K562 (cell line): ENCODE measurements around the gene PHF12. TPM values are rescaled to one million over a fixed set of nuclear protein-coding genes. Genes with fewer than 3 reads are reported as not detected.

Experiments
- BHLHE40 ChIP-seq: IDR thresholded peaks from 2 replicates; pipeline ENCODE4 v1.6.1; 2011; ENCODE audit warnings: low read length, improper control_type of control experiment
- BRCA1 ChIP-seq, 2 experiments: fragments of 450-650 bp in 1 of 2; sonication (generic) in 1 of 2; formaldehyde crosslinking in 1 of 2; IDR thresholded peaks; 2 replicates each; pipeline versions ENCODE4 v1.5.0 to v1.6.1; 2017 to 2020; ENCODE audit warnings: mild to moderate bottlenecking in 1 of 2, missing genetic modification reagents in 1 of 2
- CBX8 ChIP-seq: fragments of 200-600 bp; sonication (generic); IDR thresholded peaks from 2 replicates; pipeline ENCODE4 v1.6.1; 2012; ENCODE audit warnings: borderline replicate concordance, mixed run types, low read depth, mild to moderate bottlenecking, moderate library complexity, mixed read lengths, low read length, control low read depth, inconsistent platforms; ENCODE audit not compliant: poor library complexity, severe bottlenecking; ENCODE audit errors: extremely low read depth
- ERF ChIP-seq: fragments of 450-650 bp; formaldehyde crosslinking; IDR thresholded peaks from 2 replicates; pipeline ENCODE4 v1.4.0; 2020; ENCODE audit warnings: mild to moderate bottlenecking, mixed read lengths
- ESRRA ChIP-seq: fragments of 450-650 bp; IDR thresholded peaks from 2 replicates; pipeline ENCODE4 v1.6.1; 2014; ENCODE audit warnings: low read depth, mild to moderate bottlenecking, moderate library complexity, borderline replicate concordance
- ILK ChIP-seq: fragments of 450-650 bp; IDR thresholded peaks from 2 replicates; pipeline ENCODE4 v1.6.1; 2016; ENCODE audit warnings: missing genetic modification characterization, low read depth, mild to moderate bottlenecking, missing compliant biosample characterization, moderate library complexity, borderline replicate concordance
- NCOA2 ChIP-seq, 2 experiments: fragments of 450-650 bp; IDR thresholded peaks; 2 replicates each; pipeline ENCODE4 v1.6.1; 2018; ENCODE audit warnings: mild to moderate bottlenecking in 2 of 2, moderate library complexity in 1 of 2; ENCODE audit not compliant: partially characterized antibody in 2 of 2
- POLR2AphosphoS2 ChIP-seq: IDR thresholded peaks from 2 replicates; pipeline ENCODE4 v1.6.1; 2012; ENCODE audit warnings: low read length, improper control_type of control experiment
- RHOXF2B ChIP-seq: fragments of 250-450 bp; sonication (Bioruptor Pico); conservative IDR thresholded peaks from 2 replicates; pipeline ENCODE4 v1.5.1; 2021
- SNIP1 ChIP-seq: fragments of 450-650 bp; IDR thresholded peaks from 2 replicates; pipeline ENCODE4 v1.7.1; 2017; ENCODE audit warnings: low read depth, mild to moderate bottlenecking
- SRSF7 ChIP-seq: fragments of 200-400 bp; formaldehyde crosslinking; optimal IDR thresholded peaks from 2 replicates; pipeline ENCODE3; 2017; ENCODE audit warnings: mild to moderate bottlenecking, low read depth, low read length
- ZNF445 ChIP-seq: fragments of 250-450 bp; sonication (Bioruptor Pico); IDR thresholded peaks from 2 replicates; pipeline ENCODE4 v1.4.0; 2020; ENCODE audit warnings: low read depth, mild to moderate bottlenecking, moderate library complexity
- polyA plus RNA-seq, 8 experiments: library from polyadenylated mRNA; depleted of rRNA in 4 of 8; stranded (reverse) in 5 of 8; unstranded in 3 of 8; fragments of >200 nt; fragmentation: Nextera tagmentation in 2 of 8; fragmentation: Illumina TruSeq in 1 of 8; extraction: Ambion mirVana in 2 of 8; extraction: Trizol in 1 of 8; gene quantifications; 2 replicates each; pipeline versions ENCODE4 v1.2.1 to v1.2.3, GENCODE V29; 2011 to 2014; ENCODE audit warnings: inconsistent platforms in 1 of 8, missing spikeins in 1 of 8
- total RNA-seq, 7 experiments: library from RNA; depleted of rRNA in 6 of 7; stranded (reverse); fragments of >200 nt in 6 of 7; fragmentation: Illumina TruSeq in 2 of 7; extraction: Trizol in 2 of 7; gene quantifications; 2 replicates each; pipeline versions ENCODE4 v1.2.1 to v1.2.3, GENCODE V29; 2011 to 2021; ENCODE audit warnings: low replicate concordance in 1 of 7
- TF ChIP-seq, protein P1 (sequence below): fragments of 250-450 bp; sonication (Bioruptor Pico); IDR thresholded peaks from 2 replicates; pipeline ENCODE4 v1.4.0; 2020
- TF ChIP-seq, protein P2 (sequence below), 2 experiments: fragments of 450-650 bp in 1 of 2; IDR thresholded peaks; 2 replicates each; pipeline ENCODE4 v1.6.1; 2011 to 2017; ENCODE audit warnings: low read depth in 2 of 2, antibody characterized with exemption in 1 of 2, borderline replicate concordance in 1 of 2, low read length in 1 of 2, mild to moderate bottlenecking in 1 of 2, mixed read lengths in 1 of 2; ENCODE audit not compliant: control insufficient read depth in 1 of 2
- TF ChIP-seq, protein P3 (sequence below): fragments of 450-650 bp; formaldehyde crosslinking; IDR thresholded peaks from 2 replicates; pipeline ENCODE4 v1.4.0; 2020; ENCODE audit warnings: mild to moderate bottlenecking, mixed read lengths

PHF12 gene
- total and polyA plus RNA-seq, 9 of the 15 experiments (the other 6 are each of a cell fraction or from before 2014, with no cell fraction given) = 0.82 to 31.3 (median 13.5) TPM

DNA sequence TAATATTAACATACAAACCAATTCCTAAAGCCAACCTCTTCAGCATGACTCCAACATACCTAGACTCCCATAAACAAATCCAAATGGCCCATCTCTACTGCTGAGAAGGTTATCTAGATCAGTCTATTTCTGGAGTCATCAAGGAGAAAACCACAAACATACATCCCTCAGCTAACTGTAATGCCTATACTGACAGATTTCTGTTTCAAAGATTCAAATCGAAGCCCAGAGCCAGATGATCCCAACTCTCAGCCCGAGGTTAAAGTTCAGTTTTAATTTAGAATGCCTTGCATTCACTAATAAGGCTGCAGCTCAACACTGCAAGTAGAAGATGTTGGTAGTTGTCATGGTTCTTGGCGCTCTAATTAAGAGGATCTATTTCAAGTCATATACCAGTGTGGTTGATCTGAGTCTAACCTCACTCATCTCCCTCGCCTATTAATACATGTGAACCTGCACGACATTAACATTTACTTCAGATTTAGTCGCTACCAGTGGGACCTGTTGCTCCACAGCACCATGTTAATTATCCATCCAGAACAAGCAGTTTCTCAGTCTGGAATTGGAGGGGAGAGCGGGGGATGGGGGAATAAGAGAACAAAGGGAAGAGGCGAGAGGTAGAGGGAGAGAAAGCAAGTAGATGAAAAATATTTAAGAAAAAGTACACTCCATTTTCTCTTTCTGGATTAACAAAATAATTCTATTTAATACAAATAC, 15.4 kb downstream of the PHF12 start (continued):
- TF ChIP-seq, protein P1, sequence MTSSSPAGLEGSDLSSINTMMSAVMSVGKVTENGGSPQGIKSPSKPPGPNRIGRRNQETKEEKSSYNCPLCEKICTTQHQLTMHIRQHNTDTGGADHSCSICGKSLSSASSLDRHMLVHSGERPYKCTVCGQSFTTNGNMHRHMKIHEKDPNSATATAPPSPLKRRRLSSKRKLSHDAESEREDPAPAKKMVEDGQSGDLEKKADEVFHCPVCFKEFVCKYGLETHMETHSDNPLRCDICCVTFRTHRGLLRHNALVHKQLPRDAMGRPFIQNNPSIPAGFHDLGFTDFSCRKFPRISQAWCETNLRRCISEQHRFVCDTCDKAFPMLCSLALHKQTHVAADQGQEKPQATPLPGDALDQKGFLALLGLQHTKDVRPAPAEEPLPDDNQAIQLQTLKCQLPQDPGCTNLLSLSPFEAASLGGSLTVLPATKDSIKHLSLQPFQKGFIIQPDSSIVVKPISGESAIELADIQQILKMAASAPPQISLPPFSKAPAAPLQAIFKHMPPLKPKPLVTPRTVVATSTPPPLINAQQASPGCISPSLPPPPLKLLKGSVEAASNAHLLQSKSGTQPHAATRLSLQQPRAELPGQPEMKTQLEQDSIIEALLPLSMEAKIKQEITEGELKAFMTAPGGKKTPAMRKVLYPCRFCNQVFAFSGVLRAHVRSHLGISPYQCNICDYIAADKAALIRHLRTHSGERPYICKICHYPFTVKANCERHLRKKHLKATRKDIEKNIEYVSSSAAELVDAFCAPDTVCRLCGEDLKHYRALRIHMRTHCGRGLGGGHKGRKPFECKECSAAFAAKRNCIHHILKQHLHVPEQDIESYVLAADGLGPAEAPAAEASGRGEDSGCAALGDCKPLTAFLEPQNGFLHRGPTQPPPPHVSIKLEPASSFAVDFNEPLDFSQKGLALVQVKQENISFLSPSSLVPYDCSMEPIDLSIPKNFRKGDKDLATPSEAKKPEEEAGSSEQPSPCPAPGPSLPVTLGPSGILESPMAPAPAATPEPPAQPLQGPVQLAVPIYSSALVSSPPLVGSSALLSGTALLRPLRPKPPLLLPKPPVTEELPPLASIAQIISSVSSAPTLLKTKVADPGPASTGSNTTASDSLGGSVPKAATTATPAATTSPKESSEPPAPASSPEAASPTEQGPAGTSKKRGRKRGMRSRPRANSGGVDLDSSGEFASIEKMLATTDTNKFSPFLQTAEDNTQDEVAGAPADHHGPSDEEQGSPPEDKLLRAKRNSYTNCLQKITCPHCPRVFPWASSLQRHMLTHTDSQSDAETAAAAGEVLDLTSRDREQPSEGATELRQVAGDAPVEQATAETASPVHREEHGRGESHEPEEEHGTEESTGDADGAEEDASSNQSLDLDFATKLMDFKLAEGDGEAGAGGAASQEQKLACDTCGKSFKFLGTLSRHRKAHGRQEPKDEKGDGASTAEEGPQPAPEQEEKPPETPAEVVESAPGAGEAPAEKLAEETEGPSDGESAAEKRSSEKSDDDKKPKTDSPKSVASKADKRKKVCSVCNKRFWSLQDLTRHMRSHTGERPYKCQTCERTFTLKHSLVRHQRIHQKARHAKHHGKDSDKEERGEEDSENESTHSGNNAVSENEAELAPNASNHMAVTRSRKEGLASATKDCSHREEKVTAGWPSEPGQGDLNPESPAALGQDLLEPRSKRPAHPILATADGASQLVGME (CRISPR knock-in tag) = no peak
- TF ChIP-seq BHLHE40 = no peak
- TF ChIP-seq, protein P2, sequence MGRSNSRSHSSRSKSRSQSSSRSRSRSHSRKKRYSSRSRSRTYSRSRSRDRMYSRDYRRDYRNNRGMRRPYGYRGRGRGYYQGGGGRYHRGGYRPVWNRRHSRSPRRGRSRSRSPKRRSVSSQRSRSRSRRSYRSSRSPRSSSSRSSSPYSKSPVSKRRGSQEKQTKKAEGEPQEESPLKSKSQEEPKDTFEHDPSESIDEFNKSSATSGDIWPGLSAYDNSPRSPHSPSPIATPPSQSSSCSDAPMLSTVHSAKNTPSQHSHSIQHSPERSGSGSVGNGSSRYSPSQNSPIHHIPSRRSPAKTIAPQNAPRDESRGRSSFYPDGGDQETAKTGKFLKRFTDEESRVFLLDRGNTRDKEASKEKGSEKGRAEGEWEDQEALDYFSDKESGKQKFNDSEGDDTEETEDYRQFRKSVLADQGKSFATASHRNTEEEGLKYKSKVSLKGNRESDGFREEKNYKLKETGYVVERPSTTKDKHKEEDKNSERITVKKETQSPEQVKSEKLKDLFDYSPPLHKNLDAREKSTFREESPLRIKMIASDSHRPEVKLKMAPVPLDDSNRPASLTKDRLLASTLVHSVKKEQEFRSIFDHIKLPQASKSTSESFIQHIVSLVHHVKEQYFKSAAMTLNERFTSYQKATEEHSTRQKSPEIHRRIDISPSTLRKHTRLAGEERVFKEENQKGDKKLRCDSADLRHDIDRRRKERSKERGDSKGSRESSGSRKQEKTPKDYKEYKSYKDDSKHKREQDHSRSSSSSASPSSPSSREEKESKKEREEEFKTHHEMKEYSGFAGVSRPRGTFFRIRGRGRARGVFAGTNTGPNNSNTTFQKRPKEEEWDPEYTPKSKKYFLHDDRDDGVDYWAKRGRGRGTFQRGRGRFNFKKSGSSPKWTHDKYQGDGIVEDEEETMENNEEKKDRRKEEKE (IDR thresholded peaks at IDR 0.05; ENCODE audit: borderline replicate concordance in 1 of 2, control insufficient read depth in 1 of 2, low read depth in 2 of 2, low read length in 1 of 2) = no peak
- TF ChIP-seq ZNF445 (CRISPR knock-in tag) = no peak
- no peak for TF ChIP-seq RHOXF2B (CRISPR knock-in tag)
- TF ChIP-seq, protein P3, sequence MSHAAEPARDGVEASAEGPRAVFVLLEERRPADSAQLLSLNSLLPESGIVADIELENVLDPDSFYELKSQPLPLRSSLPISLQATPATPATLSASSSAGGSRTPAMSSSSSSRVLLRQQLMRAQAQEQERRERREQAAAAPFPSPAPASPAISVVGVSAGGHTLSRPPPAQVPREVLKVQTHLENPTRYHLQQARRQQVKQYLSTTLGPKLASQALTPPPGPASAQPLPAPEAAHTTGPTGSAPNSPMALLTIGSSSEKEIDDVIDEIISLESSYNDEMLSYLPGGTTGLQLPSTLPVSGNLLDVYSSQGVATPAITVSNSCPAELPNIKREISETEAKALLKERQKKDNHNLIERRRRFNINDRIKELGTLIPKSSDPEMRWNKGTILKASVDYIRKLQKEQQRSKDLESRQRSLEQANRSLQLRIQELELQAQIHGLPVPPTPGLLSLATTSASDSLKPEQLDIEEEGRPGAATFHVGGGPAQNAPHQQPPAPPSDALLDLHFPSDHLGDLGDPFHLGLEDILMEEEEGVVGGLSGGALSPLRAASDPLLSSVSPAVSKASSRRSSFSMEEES (CRISPR knock-in tag) = no peak
- TF ChIP-seq NCOA2 (IDR thresholded peaks at IDR 0.05; ENCODE audit: partially characterized antibody in 2 of 2) = no peak
- TF ChIP-seq POLR2AphosphoS2 = no peak
- TF ChIP-seq ERF (CRISPR knock-in tag) = no peak
- TF ChIP-seq BRCA1 (IDR thresholded peaks at IDR 0.05) = no peak
- no peak for TF ChIP-seq BRCA1 (CRISPR knock-in tag; IDR thresholded peaks at IDR 0.05)
- TF ChIP-seq ILK = no peak
- no peak for TF ChIP-seq SNIP1
- no peak for TF ChIP-seq CBX8
- TF ChIP-seq ESRRA = peak; percentile 43; the same call in 1 of the 2 replicates
- TF ChIP-seq SRSF7 = no peak
